CD14-positive monocyte (primary cell): ENCODE results near the gene RNF217. TPM values are rescaled to one million over a fixed set of nuclear protein-coding genes. Genes with fewer than 3 reads are reported as not detected.

ENCODE experiments used
- DNase-seq, 3 donors: peaks; one replicate each; pipeline ENCODE4 v3.0.0-alpha.2; 2011 to 2022
- H2AFZ ChIP-seq: 2 replicates; pipeline ENCODE4 v1.6.0; 2012; ENCODE audit warnings: mild to moderate bottlenecking, low read depth, low read length, inconsistent platforms; ENCODE audit not compliant: insufficient read depth, poor library complexity, severe bottlenecking
- H3K27ac ChIP-seq, 2 donors: 1 replicate in 1 of 2; 2 replicates in 1 of 2; pipeline ENCODE4 v1.5.1; 2012 to 2013; ENCODE audit warnings: low read length in 2 of 2, control low read depth in 1 of 2, inconsistent platforms in 1 of 2, low read depth in 1 of 2, mild to moderate bottlenecking in 1 of 2
- H3K27me3 ChIP-seq, 2 donors: one replicate each; pipeline versions ENCODE4 v1.6.0 to v1.6.1; 2011 to 2013; ENCODE audit warnings: low read length in 2 of 2; ENCODE audit not compliant: control insufficient read depth in 2 of 2, insufficient read depth in 2 of 2
- H3K36me3 ChIP-seq, 2 donors: replicated peaks in 1 of 2; 1 replicate in 1 of 2; 2 replicates in 1 of 2; pipeline versions ENCODE4 v1.5.1 to v1.6.1; 2012 to 2013; ENCODE audit warnings: low read length in 2 of 2, control low read depth in 1 of 2, inconsistent platforms in 1 of 2, mild to moderate bottlenecking in 1 of 2; ENCODE audit not compliant: insufficient read depth in 2 of 2, control insufficient read depth in 1 of 2
- H3K4me1 ChIP-seq, 2 donors: 1 replicate in 1 of 2; 2 replicates in 1 of 2; pipeline versions ENCODE4 v1.5.1 to v1.6.1; 2012 to 2013; ENCODE audit warnings: low read length in 2 of 2, control low read depth in 1 of 2, inconsistent platforms in 1 of 2, mild to moderate bottlenecking in 1 of 2, moderate library complexity in 1 of 2; ENCODE audit not compliant: insufficient read depth in 2 of 2, control insufficient read depth in 1 of 2
- H3K4me2 ChIP-seq: replicated peaks from 2 replicates; pipeline ENCODE3; 2012; ENCODE audit warnings: low read length, moderate library complexity, mild to moderate bottlenecking; ENCODE audit not compliant: poor library complexity, severe bottlenecking; ENCODE audit errors: extremely low read depth
- H3K4me3 ChIP-seq, 3 experiments: fragments of 200-600 bp in 1 of 3; sonication (generic) in 1 of 3; replicated peaks in 1 of 3; 1 replicate in 2 of 3; 2 replicates in 1 of 3; pipeline ENCODE4 v1.5.1; 2011 to 2013; ENCODE audit warnings: low read length in 3 of 3, mild to moderate bottlenecking in 3 of 3, control low read depth in 2 of 3, low read depth in 2 of 3, inconsistent platforms in 1 of 3, moderate library complexity in 1 of 3
- H3K79me2 ChIP-seq: 2 replicates; pipeline ENCODE4 v1.6.0; 2012; ENCODE audit warnings: mild to moderate bottlenecking, control low read depth, inconsistent platforms, low read length, moderate library complexity; ENCODE audit not compliant: insufficient read depth
- H3K9ac ChIP-seq: 2 replicates; pipeline ENCODE4 v1.6.0; 2017; ENCODE audit warnings: low read length, mild to moderate bottlenecking; ENCODE audit not compliant: insufficient read depth, poor library complexity, severe bottlenecking
- H3K9me3 ChIP-seq, 2 donors: replicated peaks in 1 of 2; 1 replicate in 1 of 2; 2 replicates in 1 of 2; pipeline versions ENCODE4 v1.5.1 to v1.6.1; 2012 to 2013; ENCODE audit warnings: low read length in 2 of 2, control low read depth in 1 of 2; ENCODE audit not compliant: control insufficient read depth in 1 of 2, insufficient read depth in 1 of 2
- H4K20me1 ChIP-seq: 2 replicates; pipeline ENCODE4 v1.6.0; 2012; ENCODE audit warnings: mild to moderate bottlenecking, low read length, control low read depth, moderate library complexity; ENCODE audit not compliant: insufficient read depth
- H3K27ac Mint-ChIP-seq, 7 donors: one replicate each; pipeline ENCODE4 v1.8.0; 2020; ENCODE audit warnings: mild to moderate bottlenecking in 7 of 7, mixed read lengths in 7 of 7, moderate library complexity in 6 of 7, inconsistent platforms in 2 of 7
- H3K27me3 Mint-ChIP-seq, 3 donors: one replicate each; pipeline ENCODE4 v1.8.0; 2021 to 2022; ENCODE audit warnings: low read depth in 3 of 3, mild to moderate bottlenecking in 3 of 3, mixed read lengths in 3 of 3, moderate library complexity in 3 of 3, inconsistent platforms in 1 of 3
- H3K36me3 Mint-ChIP-seq, 2 donors: one replicate each; pipeline ENCODE4 v1.8.0; 2020; ENCODE audit warnings: mixed read lengths in 2 of 2, inconsistent platforms in 1 of 2, mild to moderate bottlenecking in 1 of 2
- H3K4me1 Mint-ChIP-seq: one replicate; pipeline ENCODE4 v1.8.0; 2020; ENCODE audit warnings: mild to moderate bottlenecking, mixed read lengths
- H3K4me3 Mint-ChIP-seq, 2 donors: one replicate each; pipeline ENCODE4 v1.8.0; 2020; ENCODE audit warnings: mild to moderate bottlenecking in 2 of 2, mixed read lengths in 2 of 2, moderate library complexity in 1 of 2
- H3K9me3 Mint-ChIP-seq, 7 donors: one replicate each; pipeline ENCODE4 v1.8.0; 2020 to 2022; ENCODE audit warnings: mixed read lengths in 7 of 7, mild to moderate bottlenecking in 6 of 7, moderate library complexity in 6 of 7, inconsistent platforms in 2 of 7
- WGBS: methylation state at CpG from one replicate; pipeline ENCODE4 v1.1.5; 2013; ENCODE audit warnings: missing lambda C conversion rate; ENCODE audit not compliant: insufficient coverage; 5-methylcytosine and 5-hydroxymethylcytosine counted together
- intact Hi-C, 2 donors: fragments of 100-400 bp; cut with micrococcal nuclease; formaldehyde crosslinking; loops; one replicate each; pipeline versions ENCODE4 v1.15.0 to v1.15.1; 2023
- polyA plus RNA-seq, 3 donors: library from polyadenylated mRNA; depleted of rRNA in 1 of 3; unstranded in 2 of 3; stranded (reverse) in 1 of 3; fragments of 300-500 nt in 2 of 3; fragments of >200 nt in 1 of 3; fragmentation: Illumina TruSeq in 2 of 3; gene quantifications; 1 replicate in 2 of 3; 2 replicates in 1 of 3; pipeline ENCODE4 v1.2.3, GENCODE V29; 2012 to 2021
- TF ChIP-seq, protein P1 (sequence below): fragments of 200-600 bp; IDR thresholded peaks from one replicate; pipeline ENCODE4 v1.8.0; 2022; ENCODE audit warnings: antibody characterized with exemption, mild to moderate bottlenecking

The RNF217 gene
- polyA plus RNA-seq, 3 donors = 2.2 to 11.6 (median 3.3) TPM

- H3K36me3 ChIP-seq = no peaks in the 10 kb centered on the region
- Mint-ChIP-seq H3K9me3 (no peaks in the 10 kb centered on the region), H3K27ac (no peak overlapping the region), H3K4me1 (peaks cover 3% of the 10 kb centered on the region), H3K27me3 (no peaks in the 10 kb centered on the region), H3K4me3 (no peak overlapping the region), H3K36me3 (peaks cover 0 to 13% of the 10 kb centered on the region in 2 donors)
- no peaks in the 10 kb centered on the region for H3K79me2 ChIP-seq
- no peaks in the 10 kb centered on the region for H3K27me3 ChIP-seq
- no peak overlapping the region for H2AFZ ChIP-seq
- TF ChIP-seq, protein P1, sequence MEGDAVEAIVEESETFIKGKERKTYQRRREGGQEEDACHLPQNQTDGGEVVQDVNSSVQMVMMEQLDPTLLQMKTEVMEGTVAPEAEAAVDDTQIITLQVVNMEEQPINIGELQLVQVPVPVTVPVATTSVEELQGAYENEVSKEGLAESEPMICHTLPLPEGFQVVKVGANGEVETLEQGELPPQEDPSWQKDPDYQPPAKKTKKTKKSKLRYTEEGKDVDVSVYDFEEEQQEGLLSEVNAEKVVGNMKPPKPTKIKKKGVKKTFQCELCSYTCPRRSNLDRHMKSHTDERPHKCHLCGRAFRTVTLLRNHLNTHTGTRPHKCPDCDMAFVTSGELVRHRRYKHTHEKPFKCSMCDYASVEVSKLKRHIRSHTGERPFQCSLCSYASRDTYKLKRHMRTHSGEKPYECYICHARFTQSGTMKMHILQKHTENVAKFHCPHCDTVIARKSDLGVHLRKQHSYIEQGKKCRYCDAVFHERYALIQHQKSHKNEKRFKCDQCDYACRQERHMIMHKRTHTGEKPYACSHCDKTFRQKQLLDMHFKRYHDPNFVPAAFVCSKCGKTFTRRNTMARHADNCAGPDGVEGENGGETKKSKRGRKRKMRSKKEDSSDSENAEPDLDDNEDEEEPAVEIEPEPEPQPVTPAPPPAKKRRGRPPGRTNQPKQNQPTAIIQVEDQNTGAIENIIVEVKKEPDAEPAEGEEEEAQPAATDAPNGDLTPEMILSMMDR = no peak
- H3K9ac ChIP-seq = no peak overlapping the region
- no peaks in the 10 kb centered on the region for H3K4me1 ChIP-seq
- DNase-seq = no peak
- H4K20me1 ChIP-seq = no peaks in the 10 kb centered on the region
- WGBS = 100% methylated on average over 3 of the region's 6 CpGs
- H3K4me3 ChIP-seq = no peak overlapping the region
- H3K27ac ChIP-seq = no peak overlapping the region
- intact Hi-C loops = no loop called here
- no peak overlapping the region for H3K4me2 ChIP-seq
- no peaks in the 10 kb centered on the region for H3K9me3 ChIP-seq
Measured at GRCh38 chr6:125019918-125020317, 57.7 kb downstream of the RNF217 start.

DNA sequence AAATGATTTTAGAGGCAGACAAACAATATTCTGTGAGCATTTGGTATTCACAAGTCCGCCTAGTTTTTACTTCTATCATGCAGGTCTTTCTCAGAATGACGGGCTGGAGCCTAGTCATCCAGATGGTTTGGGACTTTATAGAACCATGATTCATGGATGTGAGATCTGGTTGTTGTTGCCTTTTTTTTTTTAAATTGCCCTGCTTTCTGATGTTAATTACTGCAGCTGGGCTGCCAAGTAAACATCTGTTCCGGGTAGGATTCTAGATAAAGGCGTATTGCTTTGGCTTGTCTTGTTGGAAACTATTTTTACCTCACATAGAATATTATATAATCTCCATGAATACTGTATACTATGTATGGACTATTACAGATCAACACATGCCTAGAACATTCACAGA lies 58.1 kb downstream of the RNF217 start:
- DNase-seq = no peak
- H3K4me1 Mint-ChIP-seq = peaks cover 3% of the 10 kb centered on the region
- H3K9ac ChIP-seq = no peak overlapping the region
- no peaks in the 10 kb centered on the region for H4K20me1 ChIP-seq
- no peaks in the 10 kb centered on the region for H3K9me3 ChIP-seq
- intact Hi-C loops = no loop called here
- H3K4me1 ChIP-seq = no peaks in the 10 kb centered on the region
- H2AFZ ChIP-seq = no peak overlapping the region
- H3K27me3 ChIP-seq = no peaks in the 10 kb centered on the region
- H3K36me3 Mint-ChIP-seq = peaks cover 0 to 13% of the 10 kb centered on the region in 2 donors
- 90% methylated on average over 2 of the region's 4 CpGs for WGBS
- H3K27me3 Mint-ChIP-seq = no peaks in the 10 kb centered on the region
- no peak overlapping the region for H3K4me2 ChIP-seq
- no peaks in the 10 kb centered on the region for H3K36me3 ChIP-seq
- TF ChIP-seq, protein P1 = no peak
- no peak overlapping the region for H3K27ac Mint-ChIP-seq
- H3K4me3 ChIP-seq = no peak overlapping the region
- no peak overlapping the region for H3K4me3 Mint-ChIP-seq
- no peaks in the 10 kb centered on the region for H3K79me2 ChIP-seq
- H3K9me3 Mint-ChIP-seq = no peaks in the 10 kb centered on the region
- H3K27ac ChIP-seq = no peak overlapping the region
